HepG2 (cell line): Measurements from ENCODE around the gene IRS1. TPM values are rescaled to one million over a fixed set of nuclear protein-coding genes. Genes with fewer than 3 reads are reported as not detected.
A peak's percentile ranks its signal among the peaks of the same experiment; 100 is the strongest.

ENCODE experiments used
- BHLHE40 ChIP-seq: IDR thresholded peaks from 2 replicates; pipeline ENCODE4 v1.6.1; 2011; ENCODE audit warnings: low read length, improper control_type of control experiment
- CHCHD3 ChIP-seq: sonication (generic); formaldehyde crosslinking; IDR thresholded peaks from 2 replicates; pipeline ENCODE4 v1.8.0; 2022; ENCODE audit warnings: mild to moderate bottlenecking, missing genetic modification reagents, moderate library complexity
- ELK4 ChIP-seq: sonication (generic); formaldehyde crosslinking; IDR thresholded peaks from 2 replicates; pipeline ENCODE4 v1.9.0; 2021; ENCODE audit warnings: missing genetic modification reagents, borderline replicate concordance
- HIVEP1 ChIP-seq: sonication (generic); formaldehyde crosslinking; IDR thresholded peaks from 2 replicates; pipeline ENCODE4 v1.4.0; 2020; ENCODE audit warnings: mild to moderate bottlenecking, missing genetic modification reagents
- IRF9 ChIP-seq: sonication (generic); formaldehyde crosslinking; IDR thresholded peaks from 2 replicates; pipeline ENCODE4 v1.8.0; 2022; ENCODE audit warnings: missing genetic modification reagents, mild to moderate bottlenecking, borderline replicate concordance
- JARID2 ChIP-seq: sonication (generic); formaldehyde crosslinking; IDR thresholded peaks from 2 replicates; pipeline ENCODE4 v1.8.1; 2023; ENCODE audit warnings: missing genetic modification reagents, inconsistent platforms; ENCODE audit not compliant: insufficient replicate concordance
- KMT2A ChIP-seq: sonication (generic); formaldehyde crosslinking; IDR thresholded peaks from 2 replicates; pipeline ENCODE4 v1.4.0; 2020; ENCODE audit warnings: missing genetic modification reagents
- MIXL1 ChIP-seq: IDR thresholded peaks from 2 replicates; pipeline ENCODE4 v1.6.1; 2016
- RFXAP ChIP-seq: sonication (generic); formaldehyde crosslinking; IDR thresholded peaks from 2 replicates; pipeline ENCODE4 v1.4.0; 2020; ENCODE audit warnings: missing genetic modification reagents, borderline replicate concordance
- SOX6 ChIP-seq, 2 experiments: fragments of 450-650 bp in 1 of 2; sonication (generic) in 1 of 2; formaldehyde crosslinking in 1 of 2; IDR thresholded peaks; 2 replicates each; pipeline versions ENCODE4 v1.4.0 to v1.6.1; 2017 to 2020; ENCODE audit warnings: antibody characterized with exemption in 1 of 2, mild to moderate bottlenecking in 1 of 2, missing genetic modification reagents in 1 of 2
- SP5 ChIP-seq: IDR thresholded peaks from 2 replicates; pipeline ENCODE4 v1.6.1; 2016; ENCODE audit warnings: low read depth, borderline replicate concordance
- ZBTB7A ChIP-seq: sonication (generic); formaldehyde crosslinking; IDR thresholded peaks from 2 replicates; pipeline ENCODE4 v1.8.0; 2022; ENCODE audit warnings: mild to moderate bottlenecking, missing genetic modification reagents
- ZNF136 ChIP-seq: sonication (generic); formaldehyde crosslinking; IDR thresholded peaks from 2 replicates; pipeline ENCODE4 v1.8.1; 2022; ENCODE audit warnings: low read depth, mild to moderate bottlenecking, moderate library complexity, missing genetic modification reagents
- ZNF143 ChIP-seq: sonication (generic); formaldehyde crosslinking; IDR thresholded peaks from 2 replicates; pipeline ENCODE4 v1.4.0; 2020; ENCODE audit warnings: missing genetic modification reagents
- ZNF160 ChIP-seq: sonication (generic); formaldehyde crosslinking; IDR thresholded peaks from 2 replicates; pipeline ENCODE4 v1.8.0; 2022; ENCODE audit warnings: mild to moderate bottlenecking, inconsistent platforms, missing genetic modification reagents
- ZNF800 ChIP-seq: sonication (generic); formaldehyde crosslinking; IDR thresholded peaks from 2 replicates; pipeline ENCODE4 v1.4.0; 2020; ENCODE audit warnings: missing genetic modification reagents
- polyA plus RNA-seq, 8 experiments: library from polyadenylated mRNA; depleted of rRNA in 3 of 8; stranded (reverse) in 7 of 8; unstranded in 1 of 8; fragments of >200 nt; fragmentation: Illumina TruSeq in 4 of 8; extraction: Trizol in 4 of 8; gene quantifications; 2 replicates each; pipeline versions ENCODE4 v1.2.1 to v1.2.3, GENCODE V29; 2011 to 2016; ENCODE audit warnings: low read depth in 4 of 8, missing spikeins in 1 of 8, mixed read lengths in 1 of 8; ENCODE audit not compliant: insufficient read depth in 1 of 8
- total RNA-seq, 5 experiments: library from RNA; depleted of rRNA; stranded (reverse); fragments of >200 nt; fragmentation: Illumina TruSeq; extraction: Trizol; gene quantifications; 2 replicates each; pipeline ENCODE4 v1.2.3, GENCODE V29; 2016; ENCODE audit warnings: low read depth in 1 of 5
- TF ChIP-seq, protein P1 (sequence below): sonication (generic); formaldehyde crosslinking; IDR thresholded peaks from 2 replicates; pipeline ENCODE4 v1.4.0; 2020; ENCODE audit warnings: missing genetic modification reagents
- TF ChIP-seq, protein P2 (sequence below): sonication (generic); formaldehyde crosslinking; IDR thresholded peaks from 2 replicates; pipeline ENCODE4 v1.8.0; 2022; ENCODE audit warnings: mild to moderate bottlenecking, missing genetic modification reagents
- TF ChIP-seq, protein P3 (sequence below): sonication (generic); formaldehyde crosslinking; IDR thresholded peaks from 2 replicates; pipeline ENCODE4 v1.8.1; 2023; ENCODE audit warnings: mild to moderate bottlenecking, missing genetic modification reagents

IRS1 gene
- total and polyA plus RNA-seq, 2 of the 13 experiments (the other 11 are each of a cell fraction or from before 2014, with no cell fraction given) = 8.7 to 9.0 TPM

- TF ChIP-seq IRF9 (CRISPR knock-in tag) (peak; percentile 90; the same call in 1 of the 2 replicates), MIXL1 (CRISPR knock-in tag) (no peak), BHLHE40 (0 out of 2 replicates have a peak, but pooled peaks have one; percentile 47), ZNF800 (no peak; the same call in 1 of the 2 replicates), ELK4 (CRISPR knock-in tag) (no peak), ZNF160 (CRISPR knock-in tag) (no peak; the same call in 1 of the 2 replicates), HIVEP1 (CRISPR knock-in tag) (peak; percentile 79), SOX6 (IDR thresholded peaks at IDR 0.05) (no peak), SOX6 (CRISPR knock-in tag; IDR thresholded peaks at IDR 0.05) (peak; percentile 40; the same call in 1 of the 2 replicates), RFXAP (peak; percentile 77; the same call in 1 of the 2 replicates), KMT2A (peak; percentile 20; the same call in 1 of the 2 replicates), SP5 (CRISPR knock-in tag) (no peak), CHCHD3 (CRISPR knock-in tag) (peak; percentile 93), ZNF143 (CRISPR knock-in tag) (no peak), ZBTB7A (CRISPR knock-in tag) (0 out of 2 replicates have a peak, but pooled peaks have one; percentile 58), ZNF136 (0 out of 2 replicates have a peak, but pooled peaks have one; percentile 24), JARID2 (CRISPR knock-in tag) (peak; percentile 52)
- TF ChIP-seq, protein P1, sequence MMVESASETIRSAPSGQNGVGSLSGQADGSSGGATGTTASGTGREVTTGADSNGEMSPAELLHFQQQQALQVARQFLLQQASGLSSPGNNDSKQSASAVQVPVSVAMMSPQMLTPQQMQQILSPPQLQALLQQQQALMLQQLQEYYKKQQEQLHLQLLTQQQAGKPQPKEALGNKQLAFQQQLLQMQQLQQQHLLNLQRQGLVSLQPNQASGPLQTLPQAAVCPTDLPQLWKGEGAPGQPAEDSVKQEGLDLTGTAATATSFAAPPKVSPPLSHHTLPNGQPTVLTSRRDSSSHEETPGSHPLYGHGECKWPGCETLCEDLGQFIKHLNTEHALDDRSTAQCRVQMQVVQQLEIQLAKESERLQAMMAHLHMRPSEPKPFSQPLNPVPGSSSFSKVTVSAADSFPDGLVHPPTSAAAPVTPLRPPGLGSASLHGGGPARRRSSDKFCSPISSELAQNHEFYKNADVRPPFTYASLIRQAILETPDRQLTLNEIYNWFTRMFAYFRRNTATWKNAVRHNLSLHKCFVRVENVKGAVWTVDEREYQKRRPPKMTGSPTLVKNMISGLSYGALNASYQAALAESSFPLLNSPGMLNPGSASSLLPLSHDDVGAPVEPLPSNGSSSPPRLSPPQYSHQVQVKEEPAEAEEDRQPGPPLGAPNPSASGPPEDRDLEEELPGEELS (CRISPR knock-in tag) = no peak
- TF ChIP-seq, protein P2, sequence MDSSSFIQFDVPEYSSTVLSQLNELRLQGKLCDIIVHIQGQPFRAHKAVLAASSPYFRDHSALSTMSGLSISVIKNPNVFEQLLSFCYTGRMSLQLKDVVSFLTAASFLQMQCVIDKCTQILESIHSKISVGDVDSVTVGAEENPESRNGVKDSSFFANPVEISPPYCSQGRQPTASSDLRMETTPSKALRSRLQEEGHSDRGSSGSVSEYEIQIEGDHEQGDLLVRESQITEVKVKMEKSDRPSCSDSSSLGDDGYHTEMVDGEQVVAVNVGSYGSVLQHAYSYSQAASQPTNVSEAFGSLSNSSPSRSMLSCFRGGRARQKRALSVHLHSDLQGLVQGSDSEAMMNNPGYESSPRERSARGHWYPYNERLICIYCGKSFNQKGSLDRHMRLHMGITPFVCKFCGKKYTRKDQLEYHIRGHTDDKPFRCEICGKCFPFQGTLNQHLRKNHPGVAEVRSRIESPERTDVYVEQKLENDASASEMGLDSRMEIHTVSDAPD = no peak
- TF ChIP-seq, protein P3, sequence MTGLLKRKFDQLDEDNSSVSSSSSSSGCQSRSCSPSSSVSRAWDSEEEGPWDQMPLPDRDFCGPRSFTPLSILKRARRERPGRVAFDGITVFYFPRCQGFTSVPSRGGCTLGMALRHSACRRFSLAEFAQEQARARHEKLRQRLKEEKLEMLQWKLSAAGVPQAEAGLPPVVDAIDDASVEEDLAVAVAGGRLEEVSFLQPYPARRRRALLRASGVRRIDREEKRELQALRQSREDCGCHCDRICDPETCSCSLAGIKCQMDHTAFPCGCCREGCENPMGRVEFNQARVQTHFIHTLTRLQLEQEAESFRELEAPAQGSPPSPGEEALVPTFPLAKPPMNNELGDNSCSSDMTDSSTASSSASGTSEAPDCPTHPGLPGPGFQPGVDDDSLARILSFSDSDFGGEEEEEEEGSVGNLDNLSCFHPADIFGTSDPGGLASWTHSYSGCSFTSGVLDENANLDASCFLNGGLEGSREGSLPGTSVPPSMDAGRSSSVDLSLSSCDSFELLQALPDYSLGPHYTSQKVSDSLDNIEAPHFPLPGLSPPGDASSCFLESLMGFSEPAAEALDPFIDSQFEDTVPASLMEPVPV (CRISPR knock-in tag) = no peak; the same call in 1 of the 2 replicates
Observed at GRCh38 chr2:226835796-226836547, 36.4 kb upstream of the IRS1 start, which contains the start of gene RHBDD1 (continued).
